Activated gamma-delta T cell treated with Interleukin-2 at 50 U/mL for 16 hours (primary cell): ENCODE results near the gene CPN2.
A peak's percentile ranks its signal among the peaks of the same experiment; 100 is the strongest.

Experiments
- DNase-seq: peaks from one replicate; pipeline ENCODE4 v3.0.0-alpha.2; 2020

Gene CPN2, protein sequence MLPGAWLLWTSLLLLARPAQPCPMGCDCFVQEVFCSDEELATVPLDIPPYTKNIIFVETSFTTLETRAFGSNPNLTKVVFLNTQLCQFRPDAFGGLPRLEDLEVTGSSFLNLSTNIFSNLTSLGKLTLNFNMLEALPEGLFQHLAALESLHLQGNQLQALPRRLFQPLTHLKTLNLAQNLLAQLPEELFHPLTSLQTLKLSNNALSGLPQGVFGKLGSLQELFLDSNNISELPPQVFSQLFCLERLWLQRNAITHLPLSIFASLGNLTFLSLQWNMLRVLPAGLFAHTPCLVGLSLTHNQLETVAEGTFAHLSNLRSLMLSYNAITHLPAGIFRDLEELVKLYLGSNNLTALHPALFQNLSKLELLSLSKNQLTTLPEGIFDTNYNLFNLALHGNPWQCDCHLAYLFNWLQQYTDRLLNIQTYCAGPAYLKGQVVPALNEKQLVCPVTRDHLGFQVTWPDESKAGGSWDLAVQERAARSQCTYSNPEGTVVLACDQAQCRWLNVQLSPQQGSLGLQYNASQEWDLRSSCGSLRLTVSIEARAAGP

DNA sequence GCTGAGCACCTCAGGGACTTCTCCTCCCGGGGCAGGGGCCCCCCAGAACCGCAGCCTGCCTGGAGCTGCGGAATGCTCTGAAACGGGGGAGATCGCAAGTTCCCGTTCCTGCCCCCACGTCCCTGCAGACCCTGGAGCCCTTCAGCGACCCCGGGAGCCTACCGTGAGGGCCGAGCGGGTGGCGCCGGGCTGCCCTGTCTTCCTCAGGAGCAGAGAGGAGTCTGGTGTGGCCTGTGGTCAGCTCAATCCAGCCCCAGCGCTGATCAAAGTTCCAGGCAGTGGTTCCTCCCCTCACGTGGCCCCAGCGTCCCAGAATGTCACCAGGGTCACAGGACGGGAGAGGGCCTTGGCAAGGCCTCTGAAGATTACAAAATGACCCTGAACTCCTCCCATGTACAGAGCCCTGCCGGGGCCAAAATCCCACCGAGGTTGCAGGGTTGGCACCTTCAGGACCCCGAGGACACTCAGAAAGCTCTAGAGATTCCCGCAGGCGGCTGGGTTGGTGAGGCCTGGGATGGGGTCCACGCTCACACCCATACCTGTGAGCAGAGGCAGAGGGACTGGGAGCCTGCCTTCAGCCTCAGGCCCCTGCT, at the start of gene CPN2:
Gene CPN2 (minus strand): TSS at position 249 of the 593 bp plus-strand sequence. CDS start 8,626 bp downstream, outside the sequence.
- DNase-seq: no peak

DNA sequence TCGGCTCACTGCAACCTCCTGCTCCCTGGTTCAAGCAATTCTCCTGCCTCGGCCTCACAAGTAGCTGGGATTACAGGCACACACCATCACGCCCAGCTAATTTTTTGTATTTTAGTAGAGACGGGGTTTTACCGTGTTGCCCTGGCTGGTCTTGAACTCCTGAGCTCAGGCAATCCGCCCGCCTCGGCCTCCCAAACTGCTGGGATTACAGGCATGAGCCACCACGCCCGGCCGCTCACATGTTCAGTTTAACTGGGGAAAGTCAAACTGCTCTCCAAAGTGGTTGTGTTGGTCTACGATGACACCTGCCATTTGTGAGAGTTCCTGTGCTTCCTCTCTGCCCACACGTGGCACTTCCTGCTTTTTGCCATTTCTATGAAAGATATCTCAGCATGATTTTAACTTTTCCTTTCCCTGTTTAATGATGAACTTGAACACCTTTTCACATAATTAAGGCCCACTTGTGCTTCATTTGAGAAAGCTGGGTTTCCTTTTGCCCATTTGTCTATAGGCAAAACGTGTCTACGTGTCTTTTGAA, 48.8 kb upstream of the CPN2 start:
- DNase-seq: no peak

DNA sequence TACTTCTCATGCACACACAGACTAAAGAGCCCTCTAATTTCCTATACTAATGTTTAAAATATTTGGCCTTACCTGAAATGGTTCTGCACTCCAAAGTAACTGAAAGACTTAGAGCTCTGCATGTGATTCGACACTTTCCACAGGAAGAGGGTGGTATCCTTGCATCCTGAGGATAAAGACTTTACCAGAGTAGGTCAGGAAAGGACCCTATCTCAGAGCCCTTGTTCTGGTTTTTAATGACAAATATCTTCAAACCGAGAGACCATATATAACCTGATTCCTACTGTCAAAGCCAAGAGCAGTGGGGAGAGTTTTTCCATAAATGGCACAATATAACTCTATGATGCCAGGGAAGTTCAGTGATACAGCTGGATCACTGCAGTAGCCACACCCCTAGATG, 48.0 kb upstream of the CPN2 start, which contains the start of gene GP5:
Gene GP5 (minus strand): TSS at position 101 of the 400 bp plus-strand sequence. CDS start 984 bp downstream, outside the sequence.
- no peak for DNase-seq

DNA sequence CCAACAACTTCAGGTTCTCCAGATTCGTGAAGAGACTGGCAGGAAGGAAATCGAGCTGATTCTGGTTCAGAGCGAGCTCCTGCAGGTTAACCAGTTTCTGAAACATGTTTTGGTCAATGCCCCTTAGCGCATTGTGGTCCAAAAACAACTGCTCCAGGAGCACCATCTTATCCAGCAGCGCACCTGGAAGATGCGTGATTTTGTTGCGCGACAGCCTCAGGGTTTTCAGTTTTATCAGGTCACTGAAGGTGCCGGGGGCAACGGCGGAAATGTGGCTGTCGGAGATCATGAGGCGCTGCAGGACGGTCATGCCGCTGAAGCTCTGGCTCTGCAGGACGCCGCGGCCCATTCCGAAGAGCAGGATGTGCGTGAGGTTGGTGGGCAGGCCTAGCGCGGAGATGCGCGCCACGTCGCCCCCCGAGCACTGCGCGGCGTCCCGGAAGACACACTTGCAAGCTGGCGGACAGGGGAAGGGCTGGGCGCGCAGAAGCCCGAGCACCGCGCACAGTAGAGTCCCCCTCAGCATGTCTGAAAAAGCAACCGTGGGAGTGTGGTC, 46.7 kb upstream of the CPN2 start:
- DNase-seq: peak; percentile 47

DNA sequence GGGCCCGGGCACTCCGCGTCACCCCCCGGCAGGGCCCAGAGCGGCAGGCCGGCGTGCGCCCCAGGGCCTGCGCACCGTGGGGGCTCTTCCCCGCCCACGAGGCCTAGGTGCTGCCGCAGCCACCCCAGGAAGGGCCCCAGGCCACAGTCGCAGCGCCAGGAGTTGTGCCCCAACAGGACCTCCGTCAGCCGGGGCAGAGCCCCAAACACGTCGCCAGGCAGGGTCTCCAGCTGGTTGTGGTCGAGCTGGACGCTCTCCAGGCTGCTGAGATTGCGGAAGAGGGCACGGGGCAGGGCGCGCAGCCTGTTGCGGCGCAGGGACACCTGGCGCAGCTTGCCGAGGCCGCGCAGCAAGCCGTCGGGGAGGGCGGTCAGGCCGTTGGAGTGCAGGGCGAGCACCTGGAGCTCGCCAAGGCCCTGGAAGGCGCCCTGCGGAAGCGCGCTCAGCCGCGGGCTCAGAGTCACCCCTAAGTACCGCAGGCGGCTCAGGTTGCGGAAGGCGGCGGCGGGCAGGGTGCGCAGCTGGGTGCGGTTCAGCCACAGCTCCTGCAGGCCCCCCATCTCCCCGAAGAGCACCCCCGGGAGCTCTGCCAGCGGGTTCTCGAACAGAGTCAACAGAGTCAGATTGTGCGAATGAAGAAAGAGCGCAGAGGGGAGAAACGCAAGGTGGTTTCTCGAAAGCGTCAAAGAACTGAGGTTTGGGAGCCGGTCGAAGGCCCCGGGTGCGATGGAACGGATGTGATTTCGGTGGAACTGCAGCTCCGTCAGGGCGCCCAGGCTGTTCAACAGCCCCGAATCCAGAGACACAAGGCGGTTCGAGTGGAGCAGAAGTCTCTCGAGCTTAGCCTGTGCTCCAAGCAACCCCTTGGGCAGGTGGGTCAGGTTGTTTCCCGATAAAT, 46.0 kb upstream of the CPN2 start:
- DNase-seq: peak; percentile 13

DNA sequence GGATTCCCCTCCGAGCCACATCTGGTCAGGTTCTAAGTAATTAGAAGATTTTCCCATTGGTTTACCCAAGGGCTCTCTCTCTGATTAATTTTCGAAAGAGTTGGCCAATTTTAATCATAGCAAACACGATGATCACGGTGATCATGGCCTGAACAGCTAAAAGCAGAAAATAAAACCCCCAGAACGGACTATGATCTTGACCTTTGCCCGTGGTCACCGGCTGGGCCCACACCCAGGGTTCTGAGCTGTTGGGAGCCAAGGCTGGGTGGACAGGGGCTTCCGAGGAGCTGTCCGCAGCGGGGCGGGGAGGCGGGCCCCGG, 45.4 kb upstream of the CPN2 start:
- DNase-seq: no peak

DNA sequence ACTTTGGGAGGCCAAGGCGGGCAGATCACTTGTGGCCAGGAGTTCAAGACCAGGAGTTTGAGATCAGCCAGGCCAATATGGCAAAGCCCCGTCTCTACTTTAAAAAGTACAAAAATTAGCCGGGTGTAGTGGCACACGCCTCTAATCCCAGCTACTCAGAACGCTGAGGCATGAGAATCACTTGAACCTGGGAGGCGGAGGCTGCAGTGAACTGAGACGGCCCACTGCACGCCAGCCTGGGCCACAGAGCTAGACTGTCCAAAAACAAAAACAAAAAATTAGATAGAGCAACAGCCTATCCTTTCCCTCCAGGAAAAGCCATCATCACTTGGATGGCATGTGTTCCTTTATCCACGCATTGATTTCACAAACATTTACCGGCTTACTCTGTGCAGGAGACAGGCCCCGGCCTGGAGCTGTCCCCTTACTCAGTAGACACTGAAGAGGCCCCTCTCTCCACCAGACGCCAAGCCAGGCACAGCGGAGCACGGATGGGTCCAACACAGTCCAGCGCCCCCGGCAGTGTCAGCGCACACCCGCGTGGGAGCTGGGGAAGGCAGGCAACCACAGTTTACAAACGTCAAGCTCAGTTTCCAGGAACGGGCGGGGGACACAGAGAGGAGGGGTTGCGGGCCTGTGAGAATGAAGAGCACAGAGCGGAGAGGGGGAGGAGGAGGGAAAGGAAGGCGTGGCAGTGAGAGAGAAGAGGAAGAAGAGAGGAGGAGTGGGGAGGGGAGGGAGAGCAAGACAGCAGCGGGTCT, 44.8 kb upstream of the CPN2 start:
- DNase-seq: peak; percentile 12

DNA sequence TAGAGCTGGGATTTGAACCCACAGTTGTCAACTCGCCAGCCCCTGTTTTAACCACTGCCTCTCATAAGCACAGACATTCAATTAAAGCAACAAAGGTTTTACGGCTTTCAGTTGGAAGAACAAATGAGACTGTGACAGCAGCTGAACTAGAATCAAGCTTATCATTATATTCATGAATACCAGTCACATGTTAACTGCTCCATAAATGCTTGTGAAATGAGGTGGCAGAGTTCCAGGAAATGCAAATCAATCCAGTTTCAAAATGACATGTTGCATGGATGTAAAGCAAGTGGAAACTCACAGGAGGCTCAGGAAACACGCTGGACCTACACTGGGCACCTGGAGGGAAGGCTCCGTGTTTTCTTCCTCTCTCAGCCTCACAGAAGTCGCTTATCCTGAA, 44.1 kb upstream of the CPN2 start:
- DNase-seq: no peak

DNA sequence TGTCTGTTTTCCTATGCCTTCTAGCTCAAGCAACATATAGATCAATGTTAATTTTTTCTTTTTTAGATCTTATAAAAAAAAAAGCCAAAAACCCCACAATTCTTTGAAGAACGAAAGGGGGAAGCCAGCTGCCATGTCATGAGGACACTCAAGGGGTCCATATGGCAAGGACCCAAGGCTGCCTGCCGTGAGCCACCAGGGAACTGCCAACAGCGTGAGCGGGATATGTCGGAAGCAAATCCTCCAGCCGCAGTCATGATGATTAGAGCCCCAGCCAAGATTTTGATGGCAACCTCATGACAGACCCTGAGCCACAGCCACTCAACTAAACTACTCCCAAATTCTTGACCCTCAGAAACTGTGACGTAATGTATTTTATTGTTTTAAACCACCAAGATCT, 41.4 kb upstream of the CPN2 start:
- no peak for DNase-seq

DNA sequence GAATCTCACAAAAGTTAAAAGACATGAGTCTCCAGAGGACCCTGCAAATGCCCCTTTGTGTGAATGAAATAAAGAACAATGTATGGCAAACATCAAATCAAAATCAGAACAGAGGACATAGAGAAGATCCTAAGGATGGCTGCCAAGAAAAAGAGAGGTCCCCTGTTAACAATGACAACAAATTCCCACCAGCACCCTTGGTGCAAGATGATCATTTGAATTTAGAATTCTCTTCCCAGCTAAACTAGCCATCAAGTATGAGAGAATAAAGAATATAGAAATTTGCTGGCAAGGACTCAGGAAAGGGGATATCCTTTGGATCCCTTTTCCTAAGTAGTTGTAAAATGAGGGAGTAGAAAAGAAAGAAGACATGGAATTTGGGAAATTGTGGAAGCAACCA, 39.7 kb upstream of the CPN2 start:
- no peak for DNase-seq

DNA sequence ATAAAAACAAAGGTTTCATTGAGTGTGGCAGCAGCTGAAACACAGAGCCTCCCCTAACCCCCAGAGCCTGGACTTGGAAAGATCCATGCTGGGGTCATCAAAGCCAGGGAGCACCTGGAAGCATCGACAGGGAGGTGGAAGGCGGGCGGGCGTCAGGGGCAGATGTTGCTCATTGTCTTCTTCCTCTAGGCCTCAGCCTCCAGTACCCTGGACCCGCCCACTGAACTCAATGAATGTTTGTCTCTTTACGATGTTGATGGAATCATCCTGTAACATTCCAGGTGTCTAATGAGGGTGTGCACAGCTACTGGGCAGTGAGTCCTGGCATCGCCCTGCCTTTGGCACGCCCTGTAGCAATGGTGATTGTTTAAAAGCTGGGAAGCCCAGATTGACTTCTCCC, 38.1 kb upstream of the CPN2 start:
- DNase-seq: no peak

DNA sequence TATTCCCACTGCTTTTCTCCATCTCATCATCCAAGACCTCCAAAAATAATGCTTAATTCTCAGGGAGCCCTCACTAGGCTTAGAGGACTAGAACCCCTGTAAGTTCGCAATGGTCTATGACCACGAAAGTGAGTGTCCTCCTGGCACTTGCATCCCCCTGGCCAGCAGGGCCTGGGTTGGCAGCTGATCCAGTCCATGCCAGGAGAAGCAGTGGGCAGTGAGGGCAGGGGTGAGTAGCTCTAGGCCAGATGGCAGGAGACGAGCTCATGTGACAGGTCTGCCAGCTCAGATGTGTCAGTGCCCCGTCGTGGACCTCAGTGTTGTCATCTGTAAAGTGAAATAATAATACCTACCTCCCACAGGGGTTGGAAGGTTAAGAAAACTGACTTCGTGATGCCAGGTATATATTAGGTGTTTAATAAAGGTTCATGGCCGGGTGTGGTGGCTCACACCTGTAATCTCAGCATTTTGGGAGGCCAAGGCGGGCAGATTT, 36.8 kb upstream of the CPN2 start:
- no peak for DNase-seq

DNA sequence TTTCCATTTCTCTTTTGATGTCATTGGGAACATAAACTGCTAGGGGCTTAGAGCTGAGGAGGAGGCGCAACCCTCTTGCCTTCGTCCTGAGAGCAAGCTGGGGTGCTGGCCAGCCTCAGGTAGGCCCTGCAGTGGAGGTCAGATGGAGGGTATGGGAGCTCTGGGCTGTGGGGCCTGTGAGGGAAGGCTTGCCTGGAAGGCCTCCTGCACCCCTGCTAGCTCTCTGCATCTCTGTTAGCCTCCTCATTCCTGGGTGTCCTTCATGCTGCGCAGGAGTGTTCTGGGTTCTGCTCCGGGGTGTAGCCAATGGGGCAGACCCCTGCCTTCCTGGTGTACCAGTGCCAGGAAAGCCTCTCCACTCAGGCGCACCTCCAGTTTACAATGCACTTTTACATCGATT, 36.1 kb upstream of the CPN2 start:
- no peak for DNase-seq

DNA sequence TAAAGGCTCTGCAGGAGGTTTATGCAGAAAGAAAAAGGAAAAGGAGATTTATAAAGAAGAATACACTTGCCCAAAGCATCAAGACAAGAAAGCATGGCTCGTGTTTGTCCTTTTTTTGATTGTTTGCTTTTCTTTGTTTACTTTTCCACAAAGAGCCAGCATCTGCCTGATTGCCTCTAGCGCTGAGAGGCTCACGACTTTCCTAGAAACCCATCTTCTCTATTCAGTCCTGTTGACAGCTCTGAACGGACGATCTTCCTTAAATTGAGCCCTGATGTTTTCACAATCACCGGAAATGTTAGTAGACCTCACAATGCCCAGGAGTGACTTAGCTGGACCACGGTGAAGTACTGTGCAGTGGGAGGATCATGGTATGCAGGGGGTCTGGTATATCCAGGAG, 35.5 kb upstream of the CPN2 start:
- no peak for DNase-seq

DNA sequence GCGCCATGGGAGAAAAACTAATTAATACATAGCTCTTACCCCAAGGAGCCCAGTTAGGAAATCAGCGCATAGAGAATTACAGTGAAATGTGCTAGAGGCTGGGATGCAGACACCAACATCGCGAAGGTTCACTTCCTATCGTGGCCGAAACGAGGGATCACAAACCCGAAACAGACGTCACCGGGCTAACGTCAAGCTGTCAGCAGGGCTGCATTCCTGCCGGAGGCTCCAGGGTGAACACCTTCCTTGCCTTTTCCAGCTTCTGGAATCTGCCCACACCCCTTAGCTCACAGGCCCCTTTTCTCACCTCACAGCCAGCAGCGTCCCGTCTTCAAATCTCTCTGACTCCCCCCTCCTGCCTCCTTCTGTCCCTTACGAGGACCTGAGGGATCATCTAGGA, 34.9 kb upstream of the CPN2 start:
- DNase-seq: no peak

DNA sequence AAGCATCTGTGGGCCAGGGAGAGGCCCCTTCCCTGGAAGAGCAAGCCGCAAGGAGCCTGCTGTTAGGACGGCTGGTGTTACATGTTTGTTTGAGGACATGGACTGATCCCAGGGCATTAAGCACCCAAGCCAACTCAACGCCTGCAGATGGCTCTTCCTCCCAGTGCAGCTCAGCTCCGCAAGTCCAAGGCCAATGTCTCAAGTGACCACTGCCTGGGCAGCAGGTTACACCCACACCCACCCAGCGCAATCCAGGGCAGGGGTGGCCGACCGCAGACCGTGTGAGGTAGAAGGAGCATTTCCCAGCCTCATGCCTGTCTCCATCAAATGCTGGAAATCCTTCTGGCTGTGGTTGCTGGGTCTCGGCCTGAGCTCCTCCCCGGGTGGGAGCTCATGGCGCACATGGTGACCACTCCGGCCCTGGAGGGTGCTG, 33.5 kb upstream of the CPN2 start:
- no peak for DNase-seq

DNA sequence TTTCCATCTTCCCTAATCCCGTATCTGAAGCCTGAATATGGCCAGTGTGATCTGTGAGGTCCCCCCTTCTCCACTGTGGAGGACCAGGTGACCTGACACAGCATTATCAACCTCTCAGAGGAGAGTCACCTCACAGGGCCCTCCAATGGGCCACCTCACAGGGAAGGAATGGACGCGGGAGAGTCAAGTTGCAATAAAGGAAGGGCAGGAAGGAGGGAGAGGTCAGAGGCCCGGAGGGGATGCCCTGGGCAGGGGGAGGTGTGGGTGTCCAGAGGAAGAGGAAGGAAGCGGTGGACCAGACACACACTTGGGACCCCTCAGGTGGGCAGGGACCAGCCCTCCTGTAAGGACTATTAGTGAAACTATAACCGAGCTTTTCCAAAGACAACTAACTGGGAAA, 33.0 kb upstream of the CPN2 start:
- DNase-seq: no peak

DNA sequence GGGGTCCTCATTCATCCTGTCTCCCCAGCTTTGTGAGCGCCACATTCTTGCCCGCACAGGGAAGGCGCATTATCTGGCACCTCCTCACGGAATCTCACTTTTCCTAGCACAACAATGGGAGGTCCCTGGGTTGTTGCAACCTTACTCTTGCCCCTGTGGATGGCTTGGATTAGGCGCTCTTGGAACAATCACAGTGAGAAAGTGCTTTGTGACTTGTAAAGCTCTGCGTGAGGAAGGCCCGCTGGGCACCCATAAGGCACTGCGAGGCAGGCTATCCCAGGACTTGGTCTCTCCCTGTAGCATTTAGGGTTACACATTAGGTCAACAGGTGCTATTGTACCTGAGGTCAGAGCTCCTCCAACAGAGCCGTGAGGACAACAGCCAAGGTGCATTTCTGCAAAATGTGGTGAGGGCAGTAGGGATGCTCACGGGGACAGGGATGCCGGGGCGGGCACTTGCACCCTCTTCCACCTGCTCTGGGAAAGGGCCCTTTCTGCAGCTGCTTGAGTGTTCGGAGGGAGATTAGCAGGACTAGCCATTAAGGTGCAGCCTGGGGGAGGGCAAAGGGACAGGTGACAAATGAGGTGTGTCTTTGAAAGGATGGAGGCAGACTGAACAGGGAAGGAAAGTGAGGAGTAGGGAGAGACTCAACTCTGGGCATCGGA, 32.3 kb upstream of the CPN2 start:
- no peak for DNase-seq

DNA sequence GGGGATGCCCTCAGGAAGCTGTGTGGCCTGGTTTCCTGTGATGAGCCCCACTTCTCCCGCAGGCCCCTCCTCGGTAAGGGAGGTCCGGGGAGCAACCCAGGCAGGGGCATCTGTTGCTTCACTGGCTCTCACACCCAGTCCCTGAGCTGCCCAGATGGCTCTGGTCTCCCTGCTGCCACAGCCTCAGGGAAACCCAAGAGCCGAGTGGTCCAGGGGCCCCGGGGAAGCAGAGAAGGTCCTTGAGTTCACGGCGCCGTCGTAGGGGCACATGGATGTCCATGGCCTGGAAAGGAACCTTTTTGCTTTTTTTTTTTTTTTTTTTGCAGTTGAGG, 31.7 kb upstream of the CPN2 start:
- no peak for DNase-seq

DNA sequence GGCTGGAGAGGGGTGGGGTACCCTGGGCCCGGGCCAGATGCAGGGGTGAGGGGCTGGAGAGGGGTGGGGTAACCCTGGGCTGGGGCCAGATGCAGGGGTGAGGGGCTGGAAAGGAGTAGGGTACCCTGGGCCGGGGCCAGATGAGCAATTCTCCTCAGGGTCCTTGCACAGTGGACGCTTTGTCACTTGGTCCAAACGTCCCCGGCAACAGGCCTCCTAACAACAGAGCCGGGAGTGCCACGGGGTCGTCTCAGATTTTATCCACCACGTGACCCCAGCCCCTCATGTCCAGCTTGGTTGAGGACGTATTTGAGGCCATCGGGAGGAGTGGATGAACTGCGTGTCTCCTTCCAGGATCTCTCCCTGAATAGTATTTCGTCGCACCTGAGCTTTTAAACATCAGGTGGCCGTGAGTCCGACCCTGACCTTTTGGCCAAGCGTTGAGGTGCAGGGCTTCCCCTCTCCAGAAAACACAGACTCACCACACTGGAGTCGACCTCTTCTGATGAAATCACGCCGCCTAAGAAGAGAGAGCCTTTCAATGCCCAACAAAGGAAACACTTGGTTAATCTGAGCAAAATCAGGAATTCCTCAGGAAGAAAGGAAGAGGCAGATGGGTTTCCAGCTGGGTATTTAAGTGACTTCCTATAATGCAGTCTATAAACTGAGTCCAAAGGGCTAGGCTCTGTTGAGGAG, 31.2 kb upstream of the CPN2 start:
- no peak for DNase-seq

DNA sequence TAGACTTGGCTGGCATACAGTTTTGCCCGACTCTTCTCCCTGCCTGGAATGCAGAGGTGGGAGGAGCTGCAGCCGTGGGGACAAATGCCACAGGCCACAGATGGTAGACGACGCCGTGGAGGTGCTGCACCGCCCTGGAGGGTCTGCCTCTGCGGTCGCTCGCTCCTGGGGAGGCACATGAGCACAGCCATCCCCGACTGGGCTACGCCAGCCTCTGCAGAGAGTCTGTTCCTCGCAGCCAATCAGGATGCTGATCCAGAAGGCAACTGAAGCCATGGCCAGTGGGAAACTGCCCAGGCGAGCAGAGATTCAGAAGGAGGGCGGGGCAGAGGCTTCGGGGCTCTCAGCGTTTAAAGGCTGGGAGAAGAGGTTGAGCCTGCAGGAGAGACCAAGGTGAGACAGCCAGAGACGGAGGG, 30.3 kb upstream of the CPN2 start:
- DNase-seq: no peak
